WTC11 (cell line): Measurements from ENCODE around the gene TACR1. TPM values are rescaled to one million over a fixed set of nuclear protein-coding genes. Genes with fewer than 3 reads are reported as not detected.

Source experiments
- ATAC-seq: fragments of 200-7000 bp; cut with Tn5 transposase; 2 replicates; pipeline ENCODE4 v1.10.0; 2021; ENCODE audit warnings: mild to moderate bottlenecking, moderate library complexity
- CTCF ChIA-PET: fragments of 300-600 bp; sonication (Branson Sonifier 250); formaldehyde crosslinking; loops from one replicate; lab custom pipeline; 2021; ENCODE audit warnings: antibody characterized with exemption; lab: Charles Lee
- POLR2A ChIA-PET: fragments of 350-600 bp; sonication (Branson Sonifier 250); formaldehyde crosslinking; loops from one replicate; lab custom pipeline; 2021; ENCODE audit warnings: antibody characterized with exemption; lab: Charles Lee
- DNase-seq: peaks from one replicate; pipeline ENCODE4 v3.0.0; 2021; ENCODE audit warnings: low spot score
- H3K27ac Mint-ChIP-seq: 2 replicates; pipeline ENCODE4 v1.8.0; 2021; ENCODE audit warnings: mixed read lengths
- H3K27me3 Mint-ChIP-seq: 2 replicates; pipeline ENCODE4 v1.8.0; 2021; ENCODE audit warnings: low read depth, mild to moderate bottlenecking, moderate library complexity, mixed read lengths
- H3K36me3 Mint-ChIP-seq: 2 replicates; pipeline ENCODE4 v1.8.0; 2021; ENCODE audit warnings: mixed read lengths
- H3K4me1 Mint-ChIP-seq: 2 replicates; pipeline ENCODE4 v1.8.0; 2022; ENCODE audit warnings: mixed read lengths
- H3K4me3 Mint-ChIP-seq: 2 replicates; pipeline ENCODE4 v1.8.0; 2021; ENCODE audit warnings: mild to moderate bottlenecking, moderate library complexity, mixed read lengths
- H3K9me3 Mint-ChIP-seq: 2 replicates; pipeline ENCODE4 v1.8.0; 2021; ENCODE audit warnings: mixed read lengths
- ETV6 ChIP-seq: sonication (generic); formaldehyde crosslinking; IDR thresholded peaks from 2 replicates; pipeline ENCODE4 v1.8.1; 2022; ENCODE audit warnings: mild to moderate bottlenecking, missing genetic modification reagents
- GABPB1 ChIP-seq: sonication (generic); formaldehyde crosslinking; IDR thresholded peaks from 2 replicates; pipeline ENCODE4 v1.8.1; 2023; ENCODE audit warnings: mild to moderate bottlenecking, missing genetic modification reagents
- JAZF1 ChIP-seq: fragments of 250-450 bp; sonication (Bioruptor Pico); IDR thresholded peaks from 2 replicates; pipeline ENCODE4 v1.9.0; 2021; ENCODE audit warnings: moderate library complexity, mild to moderate bottlenecking, inconsistent platforms
- MYBL2 ChIP-seq: sonication (generic); formaldehyde crosslinking; IDR thresholded peaks from 2 replicates; pipeline ENCODE4 v1.8.1; 2023; ENCODE audit warnings: mild to moderate bottlenecking, moderate library complexity, missing genetic modification reagents
- PREB ChIP-seq: sonication (generic); formaldehyde crosslinking; IDR thresholded peaks from 2 replicates; pipeline ENCODE4 v1.8.1; 2022; ENCODE audit warnings: mild to moderate bottlenecking, missing genetic modification reagents, moderate library complexity, borderline replicate concordance
- RELA ChIP-seq: sonication (generic); formaldehyde crosslinking; IDR thresholded peaks from 2 replicates; pipeline ENCODE4 v1.8.1; 2022; ENCODE audit warnings: missing genetic modification reagents, mild to moderate bottlenecking, borderline replicate concordance
- SOX15 ChIP-seq: fragments of 250-450 bp; sonication (Bioruptor Pico); IDR thresholded peaks from 2 replicates; pipeline ENCODE4 v1.9.0; 2021; ENCODE audit warnings: mild to moderate bottlenecking
- TEAD4 ChIP-seq: sonication (generic); formaldehyde crosslinking; IDR thresholded peaks from 2 replicates; pipeline ENCODE4 v1.8.0; 2022; ENCODE audit warnings: mild to moderate bottlenecking, missing genetic modification reagents
- ZBTB21 ChIP-seq: sonication (generic); formaldehyde crosslinking; IDR thresholded peaks from 2 replicates; pipeline ENCODE4 v1.8.1; 2023; ENCODE audit warnings: mild to moderate bottlenecking, missing genetic modification reagents, borderline replicate concordance
- ZNF263 ChIP-seq: sonication (generic); formaldehyde crosslinking; IDR thresholded peaks from 2 replicates; pipeline ENCODE4 v1.8.1; 2022; ENCODE audit warnings: low read depth, mild to moderate bottlenecking, moderate library complexity, missing genetic modification reagents
- ZNF281 ChIP-seq: sonication (generic); formaldehyde crosslinking; IDR thresholded peaks from 2 replicates; pipeline ENCODE4 v1.8.0; 2023; ENCODE audit warnings: mild to moderate bottlenecking, missing genetic modification reagents
- ZNF671 ChIP-seq: fragments of 250-450 bp; sonication (Bioruptor Pico); IDR thresholded peaks from 2 replicates; pipeline ENCODE4 v1.8.0; 2021; ENCODE audit warnings: mild to moderate bottlenecking
- total RNA-seq: library from RNA; stranded (reverse); gene quantifications from 3 replicates; pipeline ENCODE4 v1.2.3, GENCODE V29; 2021
- TF ChIP-seq, protein P1 (sequence below): sonication (generic); formaldehyde crosslinking; IDR thresholded peaks from 2 replicates; pipeline ENCODE4 v1.8.1; 2023; ENCODE audit warnings: mild to moderate bottlenecking, missing genetic modification reagents
- TF ChIP-seq, protein P2 (sequence below): fragments of 250-450 bp; sonication (Bioruptor Pico); IDR thresholded peaks from 2 replicates; pipeline ENCODE4 v1.9.0; 2021; ENCODE audit warnings: mild to moderate bottlenecking
- TF ChIP-seq, protein P3 (sequence below): fragments of 250-450 bp; sonication (Bioruptor Pico); conservative IDR thresholded peaks from 2 replicates; pipeline ENCODE4 v1.9.0; 2021; ENCODE audit warnings: mild to moderate bottlenecking
- TF ChIP-seq, protein P4 (sequence below): sonication (generic); formaldehyde crosslinking; conservative IDR thresholded peaks from 2 replicates; pipeline ENCODE4 v1.8.1; 2023; ENCODE audit warnings: mild to moderate bottlenecking, low read depth, missing genetic modification reagents, moderate library complexity

TACR1 gene
- total RNA-seq, 1 experiment from 2014 or later: 0.13 TPM

GRCh38 chr2:75246441-75247167 lies 47.3 kb upstream of the TACR1 start:
- no peak for ATAC-seq
- H3K27ac Mint-ChIP-seq: no peak overlapping the region
- no peaks in the 10 kb centered on the region for H3K27me3 Mint-ChIP-seq
- H3K4me3 Mint-ChIP-seq: no peak overlapping the region
- TF ChIP-seq PREB (CRISPR knock-in tag): no peak
- TF ChIP-seq ZBTB21: no peak
- TF ChIP-seq SOX15 (CRISPR knock-in tag): no peak
- TF ChIP-seq ZNF671 (CRISPR knock-in tag): no peak
- no peak for TF ChIP-seq JAZF1
- TF ChIP-seq GABPB1 (CRISPR knock-in tag): no peak
- TF ChIP-seq, all 79 proteins: peak for 0
- Mint-ChIP-seq H3K9me3 (peaks cover 41% of the 10 kb centered on the region), H3K36me3 (peaks cover 40% of the 10 kb centered on the region), H3K4me1 (no peaks in the 10 kb centered on the region)
- ChIA-PET CTCF (no interaction called here), POLR2A (no interaction called here)
- no peak for DNase-seq

GRCh38 chr2:75243219-75243618 lies 43.9 kb upstream of the TACR1 start:
- Mint-ChIP-seq H3K27me3 (no peaks in the 10 kb centered on the region), H3K4me1 (no peaks in the 10 kb centered on the region), H3K4me3 (no peak overlapping the region), H3K27ac (no peak overlapping the region), H3K36me3 (peaks cover 22% of the 10 kb centered on the region), H3K9me3 (peaks cover 20% of the 10 kb centered on the region)
- TF ChIP-seq, protein P1, sequence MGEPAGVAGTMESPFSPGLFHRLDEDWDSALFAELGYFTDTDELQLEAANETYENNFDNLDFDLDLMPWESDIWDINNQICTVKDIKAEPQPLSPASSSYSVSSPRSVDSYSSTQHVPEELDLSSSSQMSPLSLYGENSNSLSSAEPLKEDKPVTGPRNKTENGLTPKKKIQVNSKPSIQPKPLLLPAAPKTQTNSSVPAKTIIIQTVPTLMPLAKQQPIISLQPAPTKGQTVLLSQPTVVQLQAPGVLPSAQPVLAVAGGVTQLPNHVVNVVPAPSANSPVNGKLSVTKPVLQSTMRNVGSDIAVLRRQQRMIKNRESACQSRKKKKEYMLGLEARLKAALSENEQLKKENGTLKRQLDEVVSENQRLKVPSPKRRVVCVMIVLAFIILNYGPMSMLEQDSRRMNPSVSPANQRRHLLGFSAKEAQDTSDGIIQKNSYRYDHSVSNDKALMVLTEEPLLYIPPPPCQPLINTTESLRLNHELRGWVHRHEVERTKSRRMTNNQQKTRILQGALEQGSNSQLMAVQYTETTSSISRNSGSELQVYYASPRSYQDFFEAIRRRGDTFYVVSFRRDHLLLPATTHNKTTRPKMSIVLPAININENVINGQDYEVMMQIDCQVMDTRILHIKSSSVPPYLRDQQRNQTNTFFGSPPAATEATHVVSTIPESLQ (CRISPR knock-in tag): no peak
- TF ChIP-seq TEAD4 (CRISPR knock-in tag) (no peak), ZNF281 (no peak), GABPB1 (CRISPR knock-in tag) (no peak)
- TF ChIP-seq, protein P2, sequence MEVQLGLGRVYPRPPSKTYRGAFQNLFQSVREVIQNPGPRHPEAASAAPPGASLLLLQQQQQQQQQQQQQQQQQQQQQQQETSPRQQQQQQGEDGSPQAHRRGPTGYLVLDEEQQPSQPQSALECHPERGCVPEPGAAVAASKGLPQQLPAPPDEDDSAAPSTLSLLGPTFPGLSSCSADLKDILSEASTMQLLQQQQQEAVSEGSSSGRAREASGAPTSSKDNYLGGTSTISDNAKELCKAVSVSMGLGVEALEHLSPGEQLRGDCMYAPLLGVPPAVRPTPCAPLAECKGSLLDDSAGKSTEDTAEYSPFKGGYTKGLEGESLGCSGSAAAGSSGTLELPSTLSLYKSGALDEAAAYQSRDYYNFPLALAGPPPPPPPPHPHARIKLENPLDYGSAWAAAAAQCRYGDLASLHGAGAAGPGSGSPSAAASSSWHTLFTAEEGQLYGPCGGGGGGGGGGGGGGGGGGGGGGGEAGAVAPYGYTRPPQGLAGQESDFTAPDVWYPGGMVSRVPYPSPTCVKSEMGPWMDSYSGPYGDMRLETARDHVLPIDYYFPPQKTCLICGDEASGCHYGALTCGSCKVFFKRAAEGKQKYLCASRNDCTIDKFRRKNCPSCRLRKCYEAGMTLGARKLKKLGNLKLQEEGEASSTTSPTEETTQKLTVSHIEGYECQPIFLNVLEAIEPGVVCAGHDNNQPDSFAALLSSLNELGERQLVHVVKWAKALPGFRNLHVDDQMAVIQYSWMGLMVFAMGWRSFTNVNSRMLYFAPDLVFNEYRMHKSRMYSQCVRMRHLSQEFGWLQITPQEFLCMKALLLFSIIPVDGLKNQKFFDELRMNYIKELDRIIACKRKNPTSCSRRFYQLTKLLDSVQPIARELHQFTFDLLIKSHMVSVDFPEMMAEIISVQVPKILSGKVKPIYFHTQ (CRISPR knock-in tag): no peak
- POLR2A ChIA-PET: no interaction called here
- ATAC-seq (no peak), DNase-seq (no peak)
- CTCF ChIA-PET: interaction anchor here (0.9 to 3.2 kb wide), 3 partner anchors 86 to 178 kb away, joined by 5 to 13 read pairs (median 11); no protein-coding TSS in a partner anchor

GRCh38 chr2:75241696-75242095 lies 42.4 kb upstream of the TACR1 start:
- ChIA-PET CTCF (interaction anchor here (0.6 to 3.2 kb wide), 9 partner anchors 42 to 405 kb away, joined by 3 to 15 read pairs (median 8); partner anchors contain the start of gene TACR1), POLR2A (no interaction called here)
- Mint-ChIP-seq H3K27me3 (no peaks in the 10 kb centered on the region), H3K36me3 (peaks cover 22% of the 10 kb centered on the region), H3K4me3 (no peak overlapping the region), H3K27ac (no peak overlapping the region), H3K4me1 (no peaks in the 10 kb centered on the region), H3K9me3 (peaks cover 20% of the 10 kb centered on the region)
- TF ChIP-seq ZNF671 (CRISPR knock-in tag) (no peak), ZNF263 (CRISPR knock-in tag) (0 out of 2 replicates have a peak, but pooled peaks have one; percentile 15), ETV6 (CRISPR knock-in tag) (no peak), MYBL2 (CRISPR knock-in tag) (no peak), RELA (no peak)
- TF ChIP-seq, protein P3, sequence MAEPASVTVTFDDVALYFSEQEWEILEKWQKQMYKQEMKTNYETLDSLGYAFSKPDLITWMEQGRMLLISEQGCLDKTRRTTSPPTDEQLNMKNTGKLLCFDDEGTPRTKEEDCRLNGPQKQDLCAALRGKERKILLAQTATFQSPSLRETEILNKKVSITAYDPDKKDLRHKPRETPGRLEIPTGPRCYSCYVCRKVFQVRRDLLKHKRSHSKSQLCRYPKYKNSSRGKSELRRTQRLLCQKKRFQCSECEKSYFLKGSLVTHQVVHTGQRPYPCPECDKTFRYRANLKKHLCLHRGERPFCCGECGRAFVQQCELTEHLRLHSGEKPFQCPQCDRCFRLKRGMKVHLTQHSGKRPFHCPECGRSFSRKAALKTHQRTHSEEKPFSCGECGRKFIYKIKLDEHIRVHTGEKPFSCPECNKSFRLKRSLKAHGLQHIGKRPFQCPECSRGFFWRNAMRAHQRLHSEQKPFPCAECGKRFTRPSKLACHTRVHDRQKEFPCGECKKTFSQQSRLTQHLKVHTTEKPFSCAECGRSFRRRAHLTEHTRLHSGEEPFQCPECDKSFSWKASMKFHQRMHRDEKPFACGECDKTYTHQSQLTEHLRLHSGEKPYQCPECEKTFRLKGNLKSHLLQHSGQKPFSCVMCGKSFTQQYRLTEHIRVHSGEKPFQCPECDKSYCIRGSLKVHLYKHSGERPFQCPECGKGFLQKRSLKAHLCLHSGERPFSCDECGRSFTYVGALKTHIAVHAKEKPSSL (CRISPR knock-in tag): no peak
- TF ChIP-seq, protein P4, sequence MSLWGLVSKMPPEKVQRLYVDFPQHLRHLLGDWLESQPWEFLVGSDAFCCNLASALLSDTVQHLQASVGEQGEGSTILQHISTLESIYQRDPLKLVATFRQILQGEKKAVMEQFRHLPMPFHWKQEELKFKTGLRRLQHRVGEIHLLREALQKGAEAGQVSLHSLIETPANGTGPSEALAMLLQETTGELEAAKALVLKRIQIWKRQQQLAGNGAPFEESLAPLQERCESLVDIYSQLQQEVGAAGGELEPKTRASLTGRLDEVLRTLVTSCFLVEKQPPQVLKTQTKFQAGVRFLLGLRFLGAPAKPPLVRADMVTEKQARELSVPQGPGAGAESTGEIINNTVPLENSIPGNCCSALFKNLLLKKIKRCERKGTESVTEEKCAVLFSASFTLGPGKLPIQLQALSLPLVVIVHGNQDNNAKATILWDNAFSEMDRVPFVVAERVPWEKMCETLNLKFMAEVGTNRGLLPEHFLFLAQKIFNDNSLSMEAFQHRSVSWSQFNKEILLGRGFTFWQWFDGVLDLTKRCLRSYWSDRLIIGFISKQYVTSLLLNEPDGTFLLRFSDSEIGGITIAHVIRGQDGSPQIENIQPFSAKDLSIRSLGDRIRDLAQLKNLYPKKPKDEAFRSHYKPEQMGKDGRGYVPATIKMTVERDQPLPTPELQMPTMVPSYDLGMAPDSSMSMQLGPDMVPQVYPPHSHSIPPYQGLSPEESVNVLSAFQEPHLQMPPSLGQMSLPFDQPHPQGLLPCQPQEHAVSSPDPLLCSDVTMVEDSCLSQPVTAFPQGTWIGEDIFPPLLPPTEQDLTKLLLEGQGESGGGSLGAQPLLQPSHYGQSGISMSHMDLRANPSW (CRISPR knock-in tag): no peak
- peak; percentile 74 for ATAC-seq
- no peak for DNase-seq
